RPMI7951 (cell line): ENCODE measurements around the gene TGM1. TPM values are rescaled to one million over a fixed set of nuclear protein-coding genes. Genes with fewer than 3 reads are reported as not detected.

ENCODE experiments used
- DNase-seq: peaks from one replicate; pipeline ENCODE4 v3.0.0-alpha.2; 2012; ENCODE audit warnings: low read depth
- total RNA-seq: library from RNA; depleted of rRNA; stranded (reverse); fragments of >200 nt; shearing (Covaris generic); gene quantifications from 2 replicates; pipeline ENCODE4 v1.2.3, GENCODE V29; 2014

The TGM1 gene
- total RNA-seq, 1 experiment from 2014 or later: 0.60 TPM

GRCh38 chr14:24292118-24292807, 29.3 kb upstream of the TGM1 start:
- no peak for DNase-seq

DNA sequence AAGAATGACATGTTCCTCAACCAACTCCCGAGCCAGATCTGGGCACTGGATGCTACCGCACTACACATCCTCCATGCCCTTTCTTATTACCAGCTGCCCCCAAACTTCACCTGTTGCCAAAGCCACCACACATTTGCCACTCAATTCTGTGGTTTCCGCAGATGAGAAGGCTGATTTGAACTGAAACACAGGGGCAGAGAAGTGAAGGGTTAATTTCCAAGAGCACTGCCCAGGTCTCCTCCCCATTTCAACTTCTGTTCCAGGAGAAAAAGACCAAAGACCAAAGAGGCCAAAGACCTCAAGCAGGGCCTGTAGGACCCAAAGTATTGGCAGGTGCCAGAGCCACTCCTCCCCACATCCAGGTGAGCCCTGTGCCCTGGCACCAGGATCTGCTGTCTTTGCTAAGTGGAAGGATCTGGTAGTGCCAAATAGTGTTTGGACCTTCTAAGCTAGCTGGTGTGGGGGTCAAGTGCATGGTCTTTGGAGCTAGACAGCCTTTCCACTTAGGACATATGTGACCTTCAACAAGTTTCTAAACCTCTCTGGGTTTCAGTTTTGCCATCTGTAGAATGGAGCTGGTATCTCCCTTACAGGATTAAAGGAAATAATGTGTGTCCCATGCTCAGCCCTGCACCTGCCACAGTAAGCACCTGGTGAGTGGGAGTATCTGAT, 28.6 kb upstream of the TGM1 start:
- DNase-seq: no peak

DNA sequence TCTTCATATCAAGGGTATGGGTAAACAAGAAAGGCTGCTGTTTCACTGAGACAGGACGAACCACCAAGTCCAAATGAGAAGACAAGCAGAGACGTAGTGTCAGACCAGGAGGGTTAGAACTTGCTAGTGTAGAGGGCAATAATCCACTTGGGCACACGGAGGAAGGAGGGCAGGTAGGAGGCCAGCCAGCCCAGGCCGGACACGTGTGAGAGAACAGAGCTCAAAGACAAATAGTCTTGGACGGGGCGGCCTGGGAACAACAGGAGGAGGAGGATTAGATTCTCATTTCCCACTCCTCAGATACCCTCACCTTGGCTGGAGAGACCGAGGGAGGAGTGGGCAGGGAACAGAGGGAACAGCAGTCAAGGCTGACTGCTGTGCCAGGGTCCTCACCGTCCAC, 27.8 kb upstream of the TGM1 start:
- DNase-seq: no peak

GRCh38 chr14:24289649-24290280, 26.8 kb upstream of the TGM1 start:
- DNase-seq: no peak

DNA sequence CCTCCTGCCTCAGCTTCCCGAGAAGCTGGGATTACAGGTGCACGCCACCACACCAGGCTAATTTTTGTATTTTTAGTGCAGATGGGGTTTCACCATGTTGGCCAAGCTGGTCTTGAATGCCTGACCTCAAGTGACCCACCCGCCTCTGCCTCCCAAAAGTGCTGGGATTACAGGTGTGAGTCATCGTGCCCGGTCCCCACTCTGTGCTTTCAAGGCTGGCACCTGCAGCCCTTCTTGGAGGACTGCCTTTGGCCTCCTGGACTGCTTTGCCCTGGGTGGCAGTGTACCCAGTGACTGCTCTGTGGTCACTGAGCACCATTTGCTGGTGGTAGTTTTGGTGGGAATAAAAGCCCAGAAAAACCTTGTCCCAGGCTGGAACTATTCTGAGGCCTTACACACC, 24.0 kb upstream of the TGM1 start:
- no peak for DNase-seq

GRCh38 chr14:24285351-24285750, 22.4 kb upstream of the TGM1 start:
- no peak for DNase-seq

DNA sequence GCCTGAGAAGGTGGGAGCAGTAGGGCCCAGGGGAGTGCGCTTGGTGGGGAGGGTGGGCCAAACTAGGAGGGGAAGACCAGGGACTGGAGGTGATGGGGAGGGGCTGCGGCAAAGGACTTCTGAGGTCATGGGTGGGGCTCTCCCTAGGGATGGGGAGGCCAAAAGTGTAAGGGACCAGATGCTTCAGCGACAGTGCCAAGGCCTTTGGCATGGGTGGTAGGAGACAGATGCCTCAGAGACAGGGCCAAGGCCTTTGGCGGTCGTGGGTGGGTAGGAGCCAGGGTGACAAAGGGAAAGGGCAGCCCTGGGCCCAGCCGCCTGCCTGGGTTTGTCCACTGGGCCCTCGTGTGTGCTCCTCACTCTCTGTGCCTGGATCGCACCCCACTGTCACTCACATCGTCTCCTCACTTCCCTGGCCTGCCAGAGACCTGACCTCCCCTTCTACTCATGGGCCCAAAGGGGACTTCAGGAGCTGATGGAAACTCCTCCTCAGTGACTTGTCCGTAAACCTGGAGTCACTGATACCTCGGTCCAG, 21.6 kb upstream of the TGM1 start:
- no peak for DNase-seq

DNA sequence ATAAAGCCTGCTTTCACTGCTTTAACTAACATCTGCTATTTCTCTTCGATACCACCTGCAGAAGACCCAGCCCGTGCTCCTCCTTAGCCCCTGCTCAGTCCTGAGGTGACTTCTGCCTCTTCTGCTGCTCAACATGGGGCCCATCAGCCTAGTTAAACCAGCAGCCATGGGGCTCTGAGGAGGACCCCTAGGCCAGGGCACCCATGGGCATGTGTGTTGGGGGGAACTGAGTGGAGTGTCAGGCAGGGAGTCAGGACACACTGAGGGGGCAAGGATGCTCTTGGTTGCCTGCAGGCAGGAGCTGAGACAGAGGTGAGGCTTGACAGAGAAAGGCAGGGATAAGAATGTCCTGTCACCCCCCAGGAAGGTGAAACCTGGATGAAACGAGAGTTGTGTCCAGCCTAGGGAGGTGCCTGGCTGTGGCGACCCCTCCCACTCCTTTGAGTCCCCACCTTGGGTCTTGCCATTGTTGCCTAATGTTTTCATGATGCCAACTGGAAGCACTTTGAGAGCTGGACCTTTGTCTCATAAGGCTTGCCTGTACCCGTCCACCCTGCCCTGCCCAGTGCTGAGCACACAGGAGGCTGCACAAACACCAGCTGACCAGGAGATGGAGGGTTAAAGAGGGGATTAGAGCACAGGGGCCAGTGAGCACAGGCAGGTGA, 21.0 kb upstream of the TGM1 start:
- DNase-seq: no peak

DNA sequence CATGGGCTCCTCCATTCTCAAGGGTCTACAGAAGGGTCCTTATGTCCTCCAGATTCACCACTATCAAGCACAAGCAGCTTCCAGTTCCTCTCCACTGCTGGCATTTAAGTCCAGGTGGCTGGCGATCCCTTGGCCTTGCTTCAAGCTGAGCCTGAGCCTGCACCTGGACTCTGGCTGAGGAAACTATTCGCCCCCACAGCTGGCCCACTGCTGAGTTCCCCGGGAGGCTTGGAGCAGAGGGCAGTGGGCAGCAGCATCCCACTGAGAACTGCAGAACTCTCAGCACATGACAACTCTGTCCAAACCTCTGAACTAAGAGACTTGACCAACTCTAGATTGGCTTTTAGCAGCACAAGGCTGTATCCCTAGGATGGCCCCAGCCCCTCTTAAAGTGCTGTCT, 19.8 kb upstream of the TGM1 start:
- no peak for DNase-seq

GRCh38 chr14:24281636-24282035, 18.7 kb upstream of the TGM1 start:
- DNase-seq: no peak

DNA sequence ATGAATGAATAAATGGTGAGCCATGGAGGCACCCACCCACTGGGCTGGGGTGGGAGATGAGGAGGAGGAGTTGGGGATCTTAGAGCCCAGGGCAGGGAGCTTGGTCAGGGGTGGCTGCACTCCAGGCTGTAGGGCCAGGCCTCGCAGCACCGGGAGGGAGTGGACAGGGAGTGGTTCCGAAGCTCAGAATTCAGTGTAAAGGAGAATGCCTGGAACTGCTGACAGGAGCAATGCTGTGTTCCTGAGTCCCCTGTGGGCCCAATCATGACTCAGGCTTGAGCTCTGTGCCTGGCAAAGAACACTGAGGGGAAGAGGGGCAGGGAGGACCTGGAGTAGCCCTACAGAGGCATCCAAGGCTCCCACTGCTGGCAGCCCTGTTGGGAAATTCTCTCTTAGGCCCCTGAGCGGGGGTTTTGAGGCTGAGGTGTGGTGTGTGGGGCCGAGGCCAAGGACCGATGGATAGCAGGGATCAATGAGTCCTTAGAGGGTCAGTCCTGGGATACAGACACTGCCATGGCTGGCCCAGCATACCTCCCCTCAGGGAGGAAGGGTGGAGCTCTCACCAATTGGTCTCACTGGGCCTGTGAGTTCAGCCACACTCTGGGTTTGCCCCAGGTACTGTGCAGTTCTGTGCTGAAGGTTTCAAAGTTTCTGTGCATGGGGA, 18.0 kb upstream of the TGM1 start:
- no peak for DNase-seq

DNA sequence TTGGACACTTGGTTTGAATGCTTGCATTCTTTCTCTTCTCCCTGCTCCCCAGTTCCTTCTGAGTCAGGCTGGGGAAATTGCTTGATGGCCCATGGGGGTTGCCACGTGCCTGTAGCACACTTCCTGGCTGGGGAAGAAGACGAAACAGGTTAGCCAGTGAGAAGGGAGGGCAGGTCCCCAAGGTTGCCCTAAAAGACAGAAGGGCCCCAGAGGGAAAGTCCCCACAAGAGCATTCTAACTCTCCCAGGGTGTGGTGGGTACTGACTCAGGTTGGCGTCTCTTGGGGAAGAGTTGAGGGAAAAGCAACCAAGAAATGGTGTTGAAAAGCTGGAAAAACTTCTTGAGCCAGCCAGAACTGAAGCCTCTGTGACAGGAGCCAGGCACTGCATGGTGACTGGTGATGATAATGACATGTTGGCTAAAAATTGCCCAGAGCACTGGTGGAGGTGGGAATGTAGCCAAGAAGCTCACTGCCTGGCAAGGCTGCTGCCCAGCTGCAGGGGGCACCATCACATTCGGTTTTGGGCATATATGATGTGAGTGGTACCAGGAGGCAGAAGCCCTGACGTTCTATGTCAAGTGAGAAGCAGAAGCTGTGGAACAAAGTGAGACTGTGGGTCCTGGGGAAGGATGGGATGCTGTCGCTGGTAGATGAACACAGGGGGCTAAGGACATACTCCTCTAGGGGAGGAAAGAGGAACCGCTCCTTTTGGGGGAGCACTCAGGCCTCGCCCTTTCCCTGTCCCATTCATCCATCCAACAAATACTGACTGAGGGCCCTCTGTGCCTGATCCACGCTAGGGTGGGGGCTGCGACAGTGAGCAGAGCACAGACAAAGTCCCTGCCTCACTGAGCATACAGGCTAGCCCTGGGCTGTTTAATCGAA, 16.6 kb upstream of the TGM1 start:
- peak; percentile 30 for DNase-seq

DNA sequence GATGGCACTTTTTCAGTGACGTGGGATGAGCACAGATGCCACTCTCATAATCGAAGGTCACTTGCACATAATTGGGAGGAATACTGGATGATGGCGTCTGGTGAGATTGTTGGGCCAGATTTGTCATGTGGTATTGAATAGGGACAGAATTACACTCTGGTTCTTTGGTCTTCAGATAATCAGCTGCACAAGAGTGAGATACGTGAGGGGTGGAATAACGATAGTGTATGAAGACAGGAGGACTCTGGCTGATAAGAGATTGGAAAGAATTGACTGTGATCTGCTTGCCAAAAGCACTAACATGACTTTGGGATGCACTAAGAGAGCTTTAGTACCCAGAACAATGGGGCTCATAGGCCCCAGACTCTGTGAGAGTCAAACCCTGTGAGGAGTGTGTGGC, 15.4 kb upstream of the TGM1 start:
- no peak for DNase-seq

- no peak for DNase-seq
Measured at GRCh38 chr14:24277606-24278321, 14.8 kb upstream of the TGM1 start.

DNA sequence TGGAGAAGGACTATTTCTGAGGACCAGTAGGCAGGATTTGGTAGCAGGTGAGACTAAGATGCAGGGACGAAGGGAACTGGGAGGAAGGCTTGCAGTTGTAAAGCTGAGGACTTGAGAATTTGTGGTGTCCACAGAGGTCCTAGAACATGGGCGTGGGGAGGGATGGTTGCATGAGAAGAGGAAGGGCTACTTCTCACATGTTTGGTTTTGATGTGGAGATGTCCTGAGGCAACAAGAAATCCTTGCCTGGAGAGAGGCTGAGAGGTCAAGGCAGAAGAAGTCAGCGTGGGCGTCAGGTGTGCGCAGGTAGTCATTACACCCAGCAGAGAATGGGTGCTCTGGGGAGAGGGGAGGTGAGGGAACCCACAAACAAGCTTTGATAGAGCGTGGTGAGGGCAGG, 14.1 kb upstream of the TGM1 start:
- no peak for DNase-seq

GRCh38 chr14:24274101-24274543, 11.1 kb upstream of the TGM1 start:
- no peak for DNase-seq

GRCh38 chr14:24273422-24273998, 10.5 kb upstream of the TGM1 start:
- no peak for DNase-seq

- no peak for DNase-seq
Measured at GRCh38 chr14:24272467-24272866, 9.5 kb upstream of the TGM1 start.

GRCh38 chr14:24271834-24272263, 8.9 kb upstream of the TGM1 start:
- no peak for DNase-seq
